ENCODE data around the gene MAP3K3. TPM values are rescaled to one million over a fixed set of nuclear protein-coding genes. Genes with fewer than 3 reads are reported as not detected.
A peak's percentile ranks its signal among the peaks of the same experiment; 100 is the strongest.

The MAP3K3 gene
- total RNA-seq, 2 donors from 2014 or later, result 13.4 to 15.5 TPM

DNA sequence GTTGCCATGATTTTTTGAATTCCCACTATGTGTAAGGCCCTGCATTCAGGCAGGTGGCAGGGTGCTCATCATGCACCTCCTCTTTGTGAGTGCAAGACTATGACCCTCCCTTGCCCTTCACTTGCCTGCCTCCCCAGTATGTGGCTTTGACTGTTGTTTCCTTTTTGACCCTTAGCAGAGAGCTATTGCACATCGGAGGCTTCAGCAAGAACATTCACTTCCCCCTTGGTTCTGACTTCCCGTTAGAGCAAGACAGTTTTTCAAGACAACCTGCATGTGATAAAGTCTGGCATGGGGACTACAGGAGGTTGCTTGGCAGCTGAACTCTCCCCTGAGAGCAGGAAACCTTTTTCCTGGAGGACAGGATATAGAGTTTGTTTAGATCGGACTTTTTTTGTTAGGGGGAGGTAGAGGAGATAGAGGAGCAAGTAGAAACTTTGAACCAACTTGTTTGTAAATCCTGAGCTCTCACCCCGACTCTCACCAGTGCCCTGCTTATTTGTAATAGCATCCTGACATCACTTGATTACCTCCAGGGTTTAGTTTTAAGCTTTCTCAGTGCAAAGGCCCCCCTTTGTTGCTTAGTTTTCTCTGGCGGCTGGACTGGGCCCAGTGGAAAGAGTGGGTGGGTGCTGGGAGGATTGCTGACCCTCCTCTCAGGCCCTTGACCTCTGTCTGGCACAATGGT lies 43.5 kb downstream of the MAP3K3 start:
- Histone ChIP-seq H3K4me3 (no peak overlapping the region), H3K27ac (no peak overlapping the region), H3K9ac (ENCODE audit: low read depth in 2 of 2, low read length in 2 of 2) (no peak overlapping the region), H3K4me1 (no peaks in the 10 kb centered on the region), H3K36me3 (no peaks in the 10 kb centered on the region), H3K27me3 (no peaks in the 10 kb centered on the region), H3K9me3 (no peaks in the 10 kb centered on the region)
- no peak for DNase-seq
- TF ChIP-seq, protein P1, sequence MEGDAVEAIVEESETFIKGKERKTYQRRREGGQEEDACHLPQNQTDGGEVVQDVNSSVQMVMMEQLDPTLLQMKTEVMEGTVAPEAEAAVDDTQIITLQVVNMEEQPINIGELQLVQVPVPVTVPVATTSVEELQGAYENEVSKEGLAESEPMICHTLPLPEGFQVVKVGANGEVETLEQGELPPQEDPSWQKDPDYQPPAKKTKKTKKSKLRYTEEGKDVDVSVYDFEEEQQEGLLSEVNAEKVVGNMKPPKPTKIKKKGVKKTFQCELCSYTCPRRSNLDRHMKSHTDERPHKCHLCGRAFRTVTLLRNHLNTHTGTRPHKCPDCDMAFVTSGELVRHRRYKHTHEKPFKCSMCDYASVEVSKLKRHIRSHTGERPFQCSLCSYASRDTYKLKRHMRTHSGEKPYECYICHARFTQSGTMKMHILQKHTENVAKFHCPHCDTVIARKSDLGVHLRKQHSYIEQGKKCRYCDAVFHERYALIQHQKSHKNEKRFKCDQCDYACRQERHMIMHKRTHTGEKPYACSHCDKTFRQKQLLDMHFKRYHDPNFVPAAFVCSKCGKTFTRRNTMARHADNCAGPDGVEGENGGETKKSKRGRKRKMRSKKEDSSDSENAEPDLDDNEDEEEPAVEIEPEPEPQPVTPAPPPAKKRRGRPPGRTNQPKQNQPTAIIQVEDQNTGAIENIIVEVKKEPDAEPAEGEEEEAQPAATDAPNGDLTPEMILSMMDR (IDR thresholded peaks at IDR 0.05), result no peak
- intact Hi-C loops (cut with DNase I), result no loop called here

DNA sequence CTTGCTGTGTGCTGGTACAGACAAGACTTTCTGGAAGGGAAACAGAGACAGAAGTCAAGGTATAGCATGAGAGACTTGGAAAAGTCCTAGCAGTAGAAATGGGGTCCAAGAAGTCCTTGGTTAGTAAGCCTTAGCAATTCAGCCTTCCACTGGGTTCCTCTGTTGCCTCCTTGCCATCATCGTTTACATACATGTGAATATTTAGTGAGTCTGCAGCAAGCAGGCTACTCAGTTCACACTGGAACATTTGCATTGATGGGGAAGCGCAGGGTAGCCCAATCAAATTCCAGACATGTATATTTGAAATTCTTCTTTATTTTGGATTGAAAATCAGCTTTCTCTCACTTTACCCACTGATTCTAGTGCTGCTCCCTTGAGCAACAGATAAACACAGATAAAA lies 50.6 kb downstream of the MAP3K3 start:
- no peaks in the 10 kb centered on the region for H3K9me3 ChIP-seq
- TF ChIP-seq, protein P1 (IDR thresholded peaks at IDR 0.05), result no peak
- no peak overlapping the region for H3K9ac ChIP-seq (ENCODE audit: low read depth in 2 of 2, low read length in 2 of 2)
- H3K36me3 ChIP-seq, result no peaks in the 10 kb centered on the region
- H3K4me1 ChIP-seq, result peaks cover 11% of the 10 kb centered on the region
- H3K4me3 ChIP-seq, result no peak overlapping the region
- H3K27me3 ChIP-seq, result no peaks in the 10 kb centered on the region
- DNase-seq, result no peak
- intact Hi-C loops (cut with DNase I), result no loop called here
- no peak overlapping the region for H3K27ac ChIP-seq

DNA sequence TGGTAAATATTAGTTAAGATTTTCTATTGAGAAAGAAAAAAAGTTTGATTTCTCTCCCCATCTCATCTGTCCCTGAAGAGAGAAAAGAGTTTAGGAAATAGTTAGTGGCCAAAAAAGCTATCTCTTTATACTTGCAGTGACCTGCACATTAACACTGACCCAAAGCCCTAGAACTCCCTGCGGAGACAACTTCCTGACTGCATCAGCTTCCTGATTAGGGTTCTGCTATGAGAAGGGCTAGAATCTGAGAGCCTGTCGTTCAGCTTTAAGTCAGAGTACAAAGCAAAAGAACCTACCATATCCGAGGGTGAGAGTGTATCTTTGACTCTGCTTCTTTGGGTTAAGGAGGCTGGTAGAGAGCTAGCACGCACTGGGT lies 53.0 kb downstream of the MAP3K3 start:
- TF ChIP-seq, protein P1 (IDR thresholded peaks at IDR 0.05), result no peak
- peak overlapping the region; percentile 10 for H3K4me3 ChIP-seq
- no peak for DNase-seq

DNA sequence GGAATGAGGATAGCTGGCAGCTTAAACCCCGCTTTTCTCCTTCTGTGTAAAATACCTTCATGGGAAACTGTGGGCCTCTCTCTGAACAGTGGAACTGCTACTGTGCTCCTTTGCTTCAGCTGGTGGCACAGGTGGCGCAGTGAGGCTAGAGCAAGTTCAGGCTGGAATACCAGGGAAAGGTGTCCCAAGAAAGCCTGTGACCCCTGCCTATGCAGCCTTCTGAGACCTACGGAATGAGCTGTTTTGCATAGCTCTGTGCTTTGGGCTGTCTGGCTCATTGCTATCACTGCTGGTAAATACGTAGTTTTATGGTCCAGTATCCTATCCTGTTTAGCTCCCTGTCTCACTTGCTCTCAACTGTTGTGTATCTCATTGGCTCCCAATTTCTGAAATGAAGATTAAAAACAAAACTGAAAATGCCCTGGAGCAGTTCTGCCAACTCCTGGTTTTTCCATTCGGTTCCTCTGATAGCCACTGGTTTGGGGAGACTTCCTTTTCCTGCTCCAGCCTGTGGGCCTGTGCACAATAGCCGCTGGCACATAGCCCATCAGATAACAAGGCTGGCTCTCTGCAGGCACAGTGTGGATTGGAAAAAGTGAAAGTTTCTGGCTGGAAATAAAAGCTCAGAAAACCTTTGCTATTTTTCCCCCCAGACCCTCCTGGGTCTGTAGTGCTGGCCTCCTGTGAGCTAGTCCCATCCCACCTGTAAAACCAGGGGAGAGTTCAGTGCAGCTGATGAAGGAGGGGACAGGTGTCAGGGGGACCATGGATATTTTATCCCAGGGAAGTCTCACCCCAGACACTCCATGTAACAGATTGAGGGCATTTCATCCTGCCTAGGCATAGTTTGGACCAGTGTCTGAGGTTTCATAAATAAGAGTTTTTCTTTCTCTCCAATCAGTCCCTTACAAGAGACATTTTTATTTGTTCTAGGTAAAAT lies 53.7 kb downstream of the MAP3K3 start:
- Histone ChIP-seq H3K36me3 (no peaks in the 10 kb centered on the region), H3K4me3 (peak overlapping the region; percentile 10)
- TF ChIP-seq, protein P1 (IDR thresholded peaks at IDR 0.05), result no peak

More for the DNA sequence above, 53.0 kb downstream of the MAP3K3 start:
- Histone ChIP-seq H3K9ac (ENCODE audit: low read depth in 2 of 2, low read length in 2 of 2) (peak overlapping the region; percentile 51 to 66), H3K4me1 (peaks cover 11% of the 10 kb centered on the region), H3K36me3 (no peaks in the 10 kb centered on the region), H3K27me3 (no peaks in the 10 kb centered on the region), H3K27ac (peak overlapping the region; percentile 95), H3K9me3 (no peaks in the 10 kb centered on the region)
- intact Hi-C loops (cut with DNase I), result no loop called here

DNA sequence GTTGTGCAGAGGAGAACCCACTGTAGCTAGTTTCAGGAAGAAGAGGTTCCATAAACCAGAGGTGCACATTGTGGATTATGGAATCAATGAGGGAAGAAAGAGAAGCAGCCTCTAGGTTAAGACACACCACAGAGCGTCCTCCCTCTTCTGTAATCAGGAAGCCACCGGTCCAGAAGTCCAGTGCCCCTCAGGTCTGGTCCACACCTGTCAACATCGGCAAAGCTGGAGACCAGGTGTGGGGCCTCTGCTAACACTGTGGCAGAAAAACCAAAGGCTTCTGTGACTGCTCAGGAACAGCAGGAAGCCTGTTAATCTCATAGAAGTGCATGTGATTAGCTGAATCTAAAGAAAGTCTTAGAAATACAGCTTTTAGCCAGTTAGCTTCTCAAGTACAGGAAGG lies 54.4 kb downstream of the MAP3K3 start:
- no peaks in the 10 kb centered on the region for H3K9me3 ChIP-seq
- DNase-seq, result no peak
- peaks cover 11% of the 10 kb centered on the region for H3K4me1 ChIP-seq
- no peaks in the 10 kb centered on the region for H3K36me3 ChIP-seq
- peak overlapping the region in 1 of 2 donors; percentile 66 for H3K9ac ChIP-seq (ENCODE audit: low read depth in 2 of 2, low read length in 2 of 2)
- TF ChIP-seq, protein P1 (IDR thresholded peaks at IDR 0.05), result no peak
- intact Hi-C loops (cut with DNase I), result no loop called here
- H3K4me3 ChIP-seq, result no peak overlapping the region
- H3K27ac ChIP-seq, result peak overlapping the region; percentile 95
- no peaks in the 10 kb centered on the region for H3K27me3 ChIP-seq

More for the DNA sequence above, 53.7 kb downstream of the MAP3K3 start:
- no peaks in the 10 kb centered on the region for H3K9me3 ChIP-seq
- peak; percentile 93 for DNase-seq
- peak overlapping the region; percentile 51 to 66 for H3K9ac ChIP-seq (ENCODE audit: low read depth in 2 of 2, low read length in 2 of 2)
- peaks cover 11% of the 10 kb centered on the region for H3K4me1 ChIP-seq
- intact Hi-C loops (cut with DNase I), result no loop called here
- H3K27me3 ChIP-seq, result no peaks in the 10 kb centered on the region
- H3K27ac ChIP-seq, result peak overlapping the region; percentile 95

Data from colonic mucosa (tissue), 4 donors.